Astrocyte (in vitro differentiated cells and primary cell): Measurements from ENCODE around the gene HBA1.

Experiments used
- CTCF ChIP-seq: IDR thresholded peaks from 2 replicates; pipeline ENCODE4 v1.5.1; 2011; ENCODE audit warnings: low read depth, mild to moderate bottlenecking, inconsistent platforms, low read length, moderate library complexity; ENCODE audit not compliant: insufficient read depth
- EZH2 ChIP-seq: IDR thresholded peaks from 2 replicates; pipeline ENCODE4 v1.6.1; 2012; ENCODE audit warnings: mild to moderate bottlenecking, low read length, inconsistent platforms; ENCODE audit not compliant: insufficient read depth

GRCh38 chr16:183005-183404, 6.5 kb downstream of the HBA1 start:
- no peak for TF ChIP-seq CTCF
- no peak for TF ChIP-seq EZH2
